GM13977 (cell line): ENCODE results near the gene PPP2R3A.

Experiments used
- DNase-seq: peaks from one replicate; pipeline ENCODE4 v3.0.0; 2012; ENCODE audit warnings: low spot score
- CTCF ChIP-seq: IDR thresholded peaks from 2 replicates; pipeline ENCODE4 v1.5.1; 2012; ENCODE audit warnings: mild to moderate bottlenecking, control low read depth; ENCODE audit not compliant: insufficient read depth; ENCODE audit errors: extremely low read depth, missing control alignments
- in situ Hi-C: fragments of 300-500 bp; cut with MboI; formaldehyde crosslinking; loops from one replicate; pipeline ENCODE4 v1.12.0; 2022; ENCODE audit warnings: low sequenced_read_pairs, low pct_unique_long_range_greater_than_20kb, mixed read lengths, inconsistent platforms; ENCODE audit not compliant: unreplicated experiment

The PPP2R3A gene

GRCh38 chr3:136008221-136008620 lies 42.7 kb downstream of the PPP2R3A start:
- TF ChIP-seq CTCF: no peak
- no peak for DNase-seq
- in situ Hi-C loops: no loop called here

- in situ Hi-C loops: no loop called here
- no peak for TF ChIP-seq CTCF
Measured at GRCh38 chr3:136008732-136009470, 43.4 kb downstream of the PPP2R3A start.

GRCh38 chr3:136018876-136019275 lies 53.3 kb downstream of the PPP2R3A start:
- in situ Hi-C loops: no loop called here
- no peak for DNase-seq
- no peak for TF ChIP-seq CTCF

More at GRCh38 chr3:136008732-136009470, 43.4 kb downstream of the PPP2R3A start:
- no peak for DNase-seq

- no peak for TF ChIP-seq CTCF
- in situ Hi-C loops: no loop called here
- no peak for DNase-seq
Measured at GRCh38 chr3:136021803-136022202, 56.3 kb downstream of the PPP2R3A start.

GRCh38 chr3:136022529-136023263 lies 57.2 kb downstream of the PPP2R3A start:
- no peak for DNase-seq
- in situ Hi-C loops: no loop called here
- TF ChIP-seq CTCF: no peak

- no peak for TF ChIP-seq CTCF
- no peak for DNase-seq
- in situ Hi-C loops: no loop called here
Measured at GRCh38 chr3:136023264-136023978, 57.9 kb downstream of the PPP2R3A start.
